ENCODE data around the gene ANKRD31. TPM values are rescaled to one million over a fixed set of nuclear protein-coding genes. Genes with fewer than 3 reads are reported as not detected.

The ANKRD31 gene
- total RNA-seq (2022; extraction: Qiagen RNA extraction) = 0.03 to 0.07 TPM (median 0.05 TPM) in 5 replicates

GRCh38 chr5:75236322-75237316, at the start of gene ANKRD31:
Gene ANKRD31 (minus strand): TSS chr5:75236878. CDS start chr5:75236686, 192 bp downstream.

DNA sequence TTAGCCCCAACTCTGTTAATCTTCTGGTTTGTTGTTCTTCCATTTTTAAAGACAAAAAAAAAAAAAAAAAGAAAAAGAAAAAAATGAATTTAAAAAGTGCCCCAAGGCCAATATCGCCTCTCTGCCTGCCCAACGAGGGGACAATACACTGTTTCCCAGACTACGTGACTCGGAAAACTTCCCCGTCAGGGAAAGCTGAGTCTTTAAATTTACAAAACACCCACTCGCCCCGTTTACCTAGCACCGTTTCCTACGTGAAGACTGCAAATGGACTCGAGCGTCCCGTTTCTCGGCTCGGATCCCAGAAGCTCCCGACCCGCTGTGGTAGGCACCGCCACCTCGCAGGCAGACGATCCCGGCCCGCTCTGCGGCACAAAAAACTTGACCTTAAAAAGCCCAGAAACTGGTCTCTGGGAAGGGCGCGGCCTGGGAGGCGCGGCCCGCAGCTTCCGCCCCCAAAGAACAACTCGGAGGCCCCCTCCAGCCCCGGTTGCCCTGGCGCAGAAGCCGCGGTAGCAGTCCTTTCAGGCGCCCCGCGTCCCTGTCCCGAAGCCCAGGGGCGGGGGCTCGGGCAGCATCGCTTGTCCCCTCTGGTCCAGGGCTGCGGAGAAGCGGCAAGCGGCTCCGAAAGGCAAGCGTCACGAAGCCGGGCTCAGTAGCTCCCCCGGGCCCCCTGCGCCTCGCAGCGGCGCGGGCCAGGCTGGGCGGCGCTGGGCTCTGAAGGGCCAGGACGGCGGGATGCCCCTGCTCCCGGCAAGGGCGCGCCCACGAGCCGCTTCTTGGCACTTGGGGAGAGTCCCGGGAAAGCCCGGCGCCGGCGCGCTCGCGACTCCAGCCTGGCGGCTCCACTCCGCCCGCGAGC, 184.3 kb downstream of the ANKRD31 start, which contains the start of gene GCNT4:
GCNT4 (minus strand) TSS at position 367 of the 862 bp plus-strand sequence. CDS start 22,521 bp downstream, outside the sequence.

Other genes starting within 250 kb of the ANKRD31 start
- 0.16 to 0.38 TPM (median 0.29 TPM) in 5 replicates for gene GCNT4, start 184.3 kb downstream of the ANKRD31 start, total RNA-seq (2022; extraction: Qiagen RNA extraction)
- gene HMGCR, start 100.3 kb upstream of the ANKRD31 start, total RNA-seq (2022; extraction: Qiagen RNA extraction) = 20.4 to 30.9 TPM (median 22.9 TPM) in 5 replicates

Measured in A549 treated with Hydrocortisone at 1 μM for 4 hours (cell line).